CD4-positive, alpha-beta T cell treated with Interleukin-2 at 100 ng/mL for 4 hours (primary cell): ENCODE results near the gene PER3.

ENCODE experiments used
- DNase-seq: peaks from one replicate; pipeline ENCODE4 v3.0.0-alpha.2; 2020; ENCODE audit warnings: low spot score

The PER3 gene

GRCh38 chr1:7839526-7839925 is 55.4 kb downstream of the PER3 start:
- DNase-seq = no peak

- DNase-seq = no peak
Measured at GRCh38 chr1:7842517-7842916, 58.4 kb downstream of the PER3 start.

GRCh38 chr1:7845761-7846160 is 61.7 kb downstream of the PER3 start:
- DNase-seq = no peak

GRCh38 chr1:7846656-7847055 is 62.6 kb downstream of the PER3 start:
- no peak for DNase-seq

GRCh38 chr1:7847599-7847998 is 63.5 kb downstream of the PER3 start:
- DNase-seq = no peak

- no peak for DNase-seq
Measured at GRCh38 chr1:7850786-7851185, 66.7 kb downstream of the PER3 start.

GRCh38 chr1:7852804-7853683 is 69.0 kb downstream of the PER3 start, which contains the start of gene UTS2:
Gene UTS2 (minus strand): TSS chr1:7853065. CDS start chr1:7853003, 62 bp downstream.
- no peak for DNase-seq

- no peak for DNase-seq
Measured at GRCh38 chr1:7853684-7854026, 69.6 kb downstream of the PER3 start.

- DNase-seq = peak; percentile 5
Measured at GRCh38 chr1:7856345-7856744, 72.3 kb downstream of the PER3 start.

- no peak for DNase-seq
Measured at GRCh38 chr1:7857000-7857399, 72.9 kb downstream of the PER3 start.

GRCh38 chr1:7857985-7858384 is 73.9 kb downstream of the PER3 start:
- no peak for DNase-seq

GRCh38 chr1:7859406-7859805 is 75.3 kb downstream of the PER3 start:
- DNase-seq = no peak

GRCh38 chr1:7860130-7860529 is 76.0 kb downstream of the PER3 start:
- no peak for DNase-seq

GRCh38 chr1:7861452-7861851 is 77.4 kb downstream of the PER3 start:
- DNase-seq = no peak

GRCh38 chr1:7862211-7863060 is 78.3 kb downstream of the PER3 start:
- no peak for DNase-seq

GRCh38 chr1:7863756-7864328 is 79.8 kb downstream of the PER3 start:
- no peak for DNase-seq

- DNase-seq = no peak
Measured at GRCh38 chr1:7865978-7866377, 81.9 kb downstream of the PER3 start.

- no peak for DNase-seq
Measured at GRCh38 chr1:7868070-7868780, 84.1 kb downstream of the PER3 start.

- DNase-seq = no peak
Measured at GRCh38 chr1:7869136-7869920, 85.2 kb downstream of the PER3 start.

- DNase-seq = no peak
Measured at GRCh38 chr1:7871136-7871535, 87.0 kb downstream of the PER3 start.
